CD14-positive monocyte (primary cell): ENCODE data around the gene APLF. TPM values are rescaled to one million over a fixed set of nuclear protein-coding genes. Genes with fewer than 3 reads are reported as not detected.
"Not testable (repeated sequence)": the region's sequence is repeated elsewhere in the genome, so short reads cannot be mapped to it uniquely, and the experiment has no call there.

Experiments used
- DNase-seq, 3 donors: peaks; one replicate each; pipeline ENCODE4 v3.0.0-alpha.2; 2011 to 2022
- H2AFZ ChIP-seq: 2 replicates; pipeline ENCODE4 v1.6.0; 2012; ENCODE audit warnings: mild to moderate bottlenecking, low read depth, low read length, inconsistent platforms; ENCODE audit not compliant: insufficient read depth, poor library complexity, severe bottlenecking
- H3K27ac ChIP-seq, 2 donors: 1 replicate in 1 of 2; 2 replicates in 1 of 2; pipeline ENCODE4 v1.5.1; 2012 to 2013; ENCODE audit warnings: low read length in 2 of 2, control low read depth in 1 of 2, inconsistent platforms in 1 of 2, low read depth in 1 of 2, mild to moderate bottlenecking in 1 of 2
- H3K27me3 ChIP-seq, 2 donors: one replicate each; pipeline versions ENCODE4 v1.6.0 to v1.6.1; 2011 to 2013; ENCODE audit warnings: low read length in 2 of 2; ENCODE audit not compliant: control insufficient read depth in 2 of 2, insufficient read depth in 2 of 2
- H3K36me3 ChIP-seq, 2 donors: replicated peaks in 1 of 2; 1 replicate in 1 of 2; 2 replicates in 1 of 2; pipeline versions ENCODE4 v1.5.1 to v1.6.1; 2012 to 2013; ENCODE audit warnings: low read length in 2 of 2, control low read depth in 1 of 2, inconsistent platforms in 1 of 2, mild to moderate bottlenecking in 1 of 2; ENCODE audit not compliant: insufficient read depth in 2 of 2, control insufficient read depth in 1 of 2
- H3K4me1 ChIP-seq, 2 donors: 1 replicate in 1 of 2; 2 replicates in 1 of 2; pipeline versions ENCODE4 v1.5.1 to v1.6.1; 2012 to 2013; ENCODE audit warnings: low read length in 2 of 2, control low read depth in 1 of 2, inconsistent platforms in 1 of 2, mild to moderate bottlenecking in 1 of 2, moderate library complexity in 1 of 2; ENCODE audit not compliant: insufficient read depth in 2 of 2, control insufficient read depth in 1 of 2
- H3K4me2 ChIP-seq: replicated peaks from 2 replicates; pipeline ENCODE3; 2012; ENCODE audit warnings: low read length, moderate library complexity, mild to moderate bottlenecking; ENCODE audit not compliant: poor library complexity, severe bottlenecking; ENCODE audit errors: extremely low read depth
- H3K4me3 ChIP-seq, 3 experiments: fragments of 200-600 bp in 1 of 3; sonication (generic) in 1 of 3; replicated peaks in 1 of 3; 1 replicate in 2 of 3; 2 replicates in 1 of 3; pipeline ENCODE4 v1.5.1; 2011 to 2013; ENCODE audit warnings: low read length in 3 of 3, mild to moderate bottlenecking in 3 of 3, control low read depth in 2 of 3, low read depth in 2 of 3, inconsistent platforms in 1 of 3, moderate library complexity in 1 of 3
- H3K79me2 ChIP-seq: 2 replicates; pipeline ENCODE4 v1.6.0; 2012; ENCODE audit warnings: mild to moderate bottlenecking, control low read depth, inconsistent platforms, low read length, moderate library complexity; ENCODE audit not compliant: insufficient read depth
- H3K9ac ChIP-seq: 2 replicates; pipeline ENCODE4 v1.6.0; 2017; ENCODE audit warnings: low read length, mild to moderate bottlenecking; ENCODE audit not compliant: insufficient read depth, poor library complexity, severe bottlenecking
- H3K9me3 ChIP-seq, 2 donors: replicated peaks in 1 of 2; 1 replicate in 1 of 2; 2 replicates in 1 of 2; pipeline versions ENCODE4 v1.5.1 to v1.6.1; 2012 to 2013; ENCODE audit warnings: low read length in 2 of 2, control low read depth in 1 of 2; ENCODE audit not compliant: control insufficient read depth in 1 of 2, insufficient read depth in 1 of 2
- H4K20me1 ChIP-seq: 2 replicates; pipeline ENCODE4 v1.6.0; 2012; ENCODE audit warnings: mild to moderate bottlenecking, low read length, control low read depth, moderate library complexity; ENCODE audit not compliant: insufficient read depth
- H3K27ac Mint-ChIP-seq, 7 donors: one replicate each; pipeline ENCODE4 v1.8.0; 2020; ENCODE audit warnings: mild to moderate bottlenecking in 7 of 7, mixed read lengths in 7 of 7, moderate library complexity in 6 of 7, inconsistent platforms in 2 of 7
- H3K27me3 Mint-ChIP-seq, 3 donors: one replicate each; pipeline ENCODE4 v1.8.0; 2021 to 2022; ENCODE audit warnings: low read depth in 3 of 3, mild to moderate bottlenecking in 3 of 3, mixed read lengths in 3 of 3, moderate library complexity in 3 of 3, inconsistent platforms in 1 of 3
- H3K36me3 Mint-ChIP-seq, 2 donors: one replicate each; pipeline ENCODE4 v1.8.0; 2020; ENCODE audit warnings: mixed read lengths in 2 of 2, inconsistent platforms in 1 of 2, mild to moderate bottlenecking in 1 of 2
- H3K4me1 Mint-ChIP-seq: one replicate; pipeline ENCODE4 v1.8.0; 2020; ENCODE audit warnings: mild to moderate bottlenecking, mixed read lengths
- H3K4me3 Mint-ChIP-seq, 2 donors: one replicate each; pipeline ENCODE4 v1.8.0; 2020; ENCODE audit warnings: mild to moderate bottlenecking in 2 of 2, mixed read lengths in 2 of 2, moderate library complexity in 1 of 2
- H3K9me3 Mint-ChIP-seq, 7 donors: one replicate each; pipeline ENCODE4 v1.8.0; 2020 to 2022; ENCODE audit warnings: mixed read lengths in 7 of 7, mild to moderate bottlenecking in 6 of 7, moderate library complexity in 6 of 7, inconsistent platforms in 2 of 7
- CTCF ChIP-seq: fragments of 200-600 bp; IDR thresholded peaks from one replicate; pipeline ENCODE4 v1.8.0; 2022; ENCODE audit warnings: antibody characterized with exemption, mild to moderate bottlenecking
- WGBS: methylation state at CpG from one replicate; pipeline ENCODE4 v1.1.5; 2013; ENCODE audit warnings: missing lambda C conversion rate; ENCODE audit not compliant: insufficient coverage; 5-methylcytosine and 5-hydroxymethylcytosine counted together
- intact Hi-C, 2 donors: fragments of 100-400 bp; cut with micrococcal nuclease; formaldehyde crosslinking; loops; one replicate each; pipeline versions ENCODE4 v1.15.0 to v1.15.1; 2023
- polyA plus RNA-seq, 3 donors: library from polyadenylated mRNA; depleted of rRNA in 1 of 3; unstranded in 2 of 3; stranded (reverse) in 1 of 3; fragments of 300-500 nt in 2 of 3; fragments of >200 nt in 1 of 3; fragmentation: Illumina TruSeq in 2 of 3; gene quantifications; 1 replicate in 2 of 3; 2 replicates in 1 of 3; pipeline ENCODE4 v1.2.3, GENCODE V29; 2012 to 2021

APLF gene
- polyA plus RNA-seq, 3 donors, result 0.77 to 1.8 (median 1.2) TPM

DNA sequence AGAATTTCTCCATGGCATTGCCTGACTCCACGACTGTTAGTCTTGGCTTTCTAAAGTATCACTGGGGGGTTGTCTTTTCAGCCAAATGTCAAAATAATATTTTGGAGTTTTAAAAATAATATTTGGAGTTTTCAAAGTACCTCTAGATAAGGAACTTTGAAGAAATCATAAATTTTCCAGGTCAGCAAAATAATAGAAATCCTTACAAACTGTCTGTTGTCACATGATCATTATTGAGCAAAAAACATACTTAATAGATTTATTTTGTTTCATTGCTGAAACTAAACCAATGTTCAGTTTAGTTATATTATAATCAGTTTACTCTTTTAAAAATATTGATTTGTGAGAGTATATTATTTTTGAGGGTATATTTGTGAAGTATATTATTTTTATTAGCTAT, 85.7 kb downstream of the APLF start:
- no peaks in the 10 kb centered on the region for H3K4me1 ChIP-seq
- H3K27me3 ChIP-seq, result no peaks in the 10 kb centered on the region
- H3K27ac ChIP-seq, result no peak overlapping the region
- no peaks in the 10 kb centered on the region for H3K79me2 ChIP-seq
- no peaks in the 10 kb centered on the region for H3K9me3 ChIP-seq
- no peak for DNase-seq
- H4K20me1 ChIP-seq, result no peaks in the 10 kb centered on the region
- Mint-ChIP-seq H3K4me1 (peaks cover 2% of the 10 kb centered on the region), H3K27ac (no peak overlapping the region), H3K36me3 (no peaks in the 10 kb centered on the region), H3K27me3 (peaks cover 0 to 2% (median 0%) of the 10 kb centered on the region in 3 donors), H3K4me3 (no peak overlapping the region), H3K9me3 (no peaks in the 10 kb centered on the region)
- no peak overlapping the region for H3K4me2 ChIP-seq
- WGBS, result no CpG with 5 or more reads among the region's 1 CpG
- no peak for TF ChIP-seq CTCF
- intact Hi-C loops, result no loop called here
- no peak overlapping the region for H3K4me3 ChIP-seq
- H2AFZ ChIP-seq, result no peak overlapping the region
- no peak overlapping the region for H3K9ac ChIP-seq
- no peaks in the 10 kb centered on the region for H3K36me3 ChIP-seq

DNA sequence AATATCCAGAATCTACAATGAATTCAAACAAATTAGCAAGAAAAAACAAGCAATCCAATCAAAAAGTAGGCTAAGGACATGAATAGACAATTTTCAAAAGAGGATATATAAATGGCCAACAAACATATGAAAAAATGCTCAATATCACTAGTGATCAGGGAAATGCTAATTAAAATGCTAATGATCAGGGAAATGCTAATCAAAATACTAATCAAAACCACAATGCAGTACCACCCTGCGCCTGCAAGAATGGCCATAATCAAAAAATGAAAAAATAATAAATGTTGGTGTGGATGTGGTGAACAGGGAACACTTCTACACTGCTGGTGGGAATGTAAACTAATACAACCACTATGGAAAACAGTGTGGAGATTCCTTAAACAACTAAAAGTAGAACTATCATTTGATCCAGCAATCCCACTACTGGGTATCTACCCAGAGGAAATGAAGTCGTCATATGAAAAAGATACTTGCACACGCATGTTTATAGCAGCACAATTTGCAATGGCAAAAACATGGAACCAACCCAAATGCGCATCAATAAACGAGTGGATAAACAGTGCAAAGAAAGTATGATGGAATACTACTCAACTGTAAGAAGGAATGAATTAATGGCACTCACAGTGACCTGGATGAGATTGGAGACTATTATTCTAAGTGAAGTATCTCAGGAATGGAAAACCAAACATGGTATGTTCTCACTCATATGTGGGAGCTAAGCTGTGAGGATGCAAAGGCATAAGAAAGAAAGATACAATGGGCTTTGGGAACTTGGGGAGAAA, 88.2 kb downstream of the APLF start:
- H3K27ac Mint-ChIP-seq, H3K9me3 ChIP-seq, H3K79me2 ChIP-seq, H4K20me1 ChIP-seq, DNase-seq, H3K27ac ChIP-seq, H3K27me3 Mint-ChIP-seq, H3K4me1 ChIP-seq, H3K36me3 Mint-ChIP-seq, H3K27me3 ChIP-seq, H3K4me3 Mint-ChIP-seq, H3K4me3 ChIP-seq, H3K4me1 Mint-ChIP-seq, H3K4me2 ChIP-seq, H3K9me3 Mint-ChIP-seq, intact Hi-C loops, H3K36me3 ChIP-seq, H2AFZ ChIP-seq, H3K9ac ChIP-seq: not testable (repeated sequence)
- 100% methylated on average over 4 of the region's 5 CpGs for WGBS
